Activated CD8-positive, alpha-beta T cell treated with anti-CD3 and anti-CD28 coated beads, Interleukin-2, amount 10 ng/mL, durations not matched to agents 7 days and 5 days (primary cell): Measurements from ENCODE around the gene TAF11L3. TPM values are rescaled to one million over a fixed set of nuclear protein-coding genes. Genes with fewer than 3 reads are reported as not detected.
A peak's percentile ranks its signal among the peaks of the same experiment; 100 is the strongest.
"Not testable (repeated sequence)": the region's sequence is repeated elsewhere in the genome, so short reads cannot be mapped to it uniquely, and the experiment has no call there.

Experiments used
- ATAC-seq: fragments of 150-1000 bp; cut with Tn5 transposase; one replicate; pipeline ENCODE4 v1.10.0; 2021; ENCODE audit warnings: moderate library complexity
- CTCF ChIA-PET: fragments of 350-600 bp; sonication (Branson Sonifier 250); formaldehyde crosslinking; loops from one replicate; lab custom pipeline; 2021; ENCODE audit warnings: antibody characterized with exemption; lab: Charles Lee
- POLR2A ChIA-PET: fragments of 350-600 bp; sonication (Branson Sonifier 250); formaldehyde crosslinking; loops from one replicate; lab custom pipeline; 2021; ENCODE audit warnings: antibody characterized with exemption; lab: Charles Lee
- DNase-seq: peaks from one replicate; pipeline ENCODE4 v3.0.0-alpha.2; 2020
- H3K27ac Mint-ChIP-seq: one replicate; pipeline ENCODE4 v1.8.0; 2021; ENCODE audit warnings: mild to moderate bottlenecking, mixed read lengths
- H3K27me3 Mint-ChIP-seq: one replicate; pipeline ENCODE4 v1.8.0; 2021; ENCODE audit warnings: low read depth, mixed read lengths
- H3K36me3 Mint-ChIP-seq: one replicate; pipeline ENCODE4 v1.8.0; 2021; ENCODE audit warnings: low read depth, mixed read lengths
- H3K4me1 Mint-ChIP-seq: one replicate; pipeline ENCODE4 v1.8.0; 2021; ENCODE audit warnings: low read depth, mixed read lengths
- H3K4me3 Mint-ChIP-seq: one replicate; pipeline ENCODE4 v1.8.0; 2021; ENCODE audit warnings: mild to moderate bottlenecking, mixed read lengths
- H3K9me3 Mint-ChIP-seq: one replicate; pipeline ENCODE4 v1.8.0; 2022; ENCODE audit warnings: mixed read lengths; ENCODE audit not compliant: insufficient read depth
- total RNA-seq, 2 experiments: library from RNA; stranded (reverse); gene quantifications; one replicate each; pipeline ENCODE4 v1.2.3, GENCODE V29; 2021

TAF11L3 gene
- total RNA-seq, 2 experiments from 2014 or later = not detected

- peaks cover 11% of the 10 kb centered on the region for H3K9me3 Mint-ChIP-seq
- POLR2A ChIA-PET, H3K4me3 Mint-ChIP-seq, ATAC-seq, H3K27ac Mint-ChIP-seq, H3K4me1 Mint-ChIP-seq, CTCF ChIA-PET, DNase-seq, H3K27me3 Mint-ChIP-seq, H3K36me3 Mint-ChIP-seq: not testable (repeated sequence)
These were observed 20.2 kb upstream of the TAF11L3 start, which contains the start of gene TAF11L2 for GRCh38 chr5:17497931-17498330. Gene TAF11L2, plus strand, starts transcription at chr5:17498231.

- Mint-ChIP-seq H3K4me1 (no peaks in the 10 kb centered on the region), H3K9me3 (peaks cover 2% of the 10 kb centered on the region), H3K27me3 (no peaks in the 10 kb centered on the region), H3K4me3 (no peak overlapping the region), H3K27ac (no peak overlapping the region), H3K36me3 (no peaks in the 10 kb centered on the region)
- CTCF ChIA-PET = no interaction called here
- ATAC-seq (no peak), DNase-seq (no peak)
- POLR2A ChIA-PET = no interaction called here
These were observed 6.3 kb upstream of the TAF11L3 start for GRCh38 chr5:17511775-17512325.

- POLR2A ChIA-PET, H3K27ac Mint-ChIP-seq, H3K27me3 Mint-ChIP-seq, H3K9me3 Mint-ChIP-seq, CTCF ChIA-PET, H3K4me3 Mint-ChIP-seq, H3K4me1 Mint-ChIP-seq, ATAC-seq, H3K36me3 Mint-ChIP-seq: not testable (repeated sequence)
- peak; percentile 20 for DNase-seq
These were observed 641 bp upstream of the TAF11L3 start for GRCh38 chr5:17517526-17517925.

- CTCF ChIA-PET, POLR2A ChIA-PET, H3K27ac Mint-ChIP-seq, H3K4me3 Mint-ChIP-seq, H3K36me3 Mint-ChIP-seq, H3K4me1 Mint-ChIP-seq, H3K9me3 Mint-ChIP-seq, ATAC-seq, H3K27me3 Mint-ChIP-seq: not testable (repeated sequence)
- peak; percentile 21 for DNase-seq
These were observed 1.3 kb downstream of the TAF11L3 start for GRCh38 chr5:17519508-17519907.

- H3K27me3 Mint-ChIP-seq, ATAC-seq, POLR2A ChIA-PET, DNase-seq, H3K36me3 Mint-ChIP-seq, H3K27ac Mint-ChIP-seq, CTCF ChIA-PET, H3K4me1 Mint-ChIP-seq, H3K4me3 Mint-ChIP-seq, H3K9me3 Mint-ChIP-seq: not testable (repeated sequence)
These were observed 3.3 kb downstream of the TAF11L3 start, which contains the start of gene TAF11L4 for GRCh38 chr5:17521501-17521900. Gene TAF11L4, plus strand, starts transcription at chr5:17521801.

- POLR2A ChIA-PET, H3K27me3 Mint-ChIP-seq, H3K4me1 Mint-ChIP-seq, H3K4me3 Mint-ChIP-seq, H3K27ac Mint-ChIP-seq, H3K9me3 Mint-ChIP-seq, H3K36me3 Mint-ChIP-seq, ATAC-seq, CTCF ChIA-PET, DNase-seq: not testable (repeated sequence)
These were observed 6.8 kb downstream of the TAF11L3 start, which contains the start of gene TAF11L5 for GRCh38 chr5:17524935-17525334. Gene TAF11L5, plus strand, starts transcription at chr5:17525235.

- peak; percentile 43 for DNase-seq
- POLR2A ChIA-PET, H3K4me1 Mint-ChIP-seq, H3K9me3 Mint-ChIP-seq, H3K36me3 Mint-ChIP-seq, H3K4me3 Mint-ChIP-seq, H3K27me3 Mint-ChIP-seq, ATAC-seq, H3K27ac Mint-ChIP-seq, CTCF ChIA-PET: not testable (repeated sequence)
These were observed 8.3 kb downstream of the TAF11L3 start for GRCh38 chr5:17526504-17526903.

GRCh38 chr5:17528369-17528768 lies 10.2 kb downstream of the TAF11L3 start, which contains the start of gene TAF11L6:
Gene TAF11L6, plus strand, starts transcription at chr5:17528669.
- H3K4me3 Mint-ChIP-seq, H3K9me3 Mint-ChIP-seq, POLR2A ChIA-PET, H3K4me1 Mint-ChIP-seq, H3K27ac Mint-ChIP-seq, H3K36me3 Mint-ChIP-seq, ATAC-seq, DNase-seq, CTCF ChIA-PET, H3K27me3 Mint-ChIP-seq: not testable (repeated sequence)

Other genes with a start within 250 kb of the TAF11L3 start
- not detected for gene TAF11L2, start 20.1 kb upstream of the TAF11L3 start, total RNA-seq
- gene TAF11L4, start 3.4 kb downstream of the TAF11L3 start, total RNA-seq = not detected
- gene TAF11L5, start 6.9 kb downstream of the TAF11L3 start, total RNA-seq = not detected
- gene TAF11L6, start 10.3 kb downstream of the TAF11L3 start, total RNA-seq = not detected
- gene TAF11L7, start 67.4 kb downstream of the TAF11L3 start, total RNA-seq = not detected
- not detected for gene TAF11L8, start 72.6 kb downstream of the TAF11L3 start, total RNA-seq
- gene TAF11L9, start 76.0 kb downstream of the TAF11L3 start, total RNA-seq = not detected
- gene TAF11L10, start 79.5 kb downstream of the TAF11L3 start, total RNA-seq = not detected
- not detected for gene TAF11L11, start 85.8 kb downstream of the TAF11L3 start, total RNA-seq
- gene TAF11L12, start 92.0 kb downstream of the TAF11L3 start, total RNA-seq = not detected
- not detected for gene TAF11L13, start 113.7 kb downstream of the TAF11L3 start, total RNA-seq
- not detected for gene TAF11L14, start 116.1 kb downstream of the TAF11L3 start, total RNA-seq